ENCODE measurements around the gene MYEF2.
A peak's percentile ranks its signal among the peaks of the same experiment; 100 is the strongest.

Gene MYEF2

DNA sequence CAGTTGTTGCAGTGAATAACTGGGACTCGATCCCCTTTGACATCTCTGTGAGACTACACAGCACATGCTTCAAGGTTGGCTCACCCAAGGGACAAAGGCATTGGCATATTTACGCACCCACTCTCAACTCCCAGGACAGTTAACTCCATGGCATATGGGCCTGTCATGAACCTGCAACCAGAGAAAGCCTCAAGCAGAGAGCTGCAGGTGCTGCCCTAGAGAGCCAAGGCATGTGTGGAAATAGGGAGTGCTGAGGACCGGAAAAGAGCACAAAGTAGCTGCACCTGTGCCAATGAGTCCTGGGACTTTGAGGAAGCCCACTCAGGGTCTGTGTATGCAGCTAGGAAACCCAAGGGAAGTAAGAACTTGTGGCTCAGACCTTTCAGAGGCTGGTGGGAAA is 90.3 kb downstream of the MYEF2 start:
- DNase-seq (ENCODE audit: low spot score), result no peak

DNA sequence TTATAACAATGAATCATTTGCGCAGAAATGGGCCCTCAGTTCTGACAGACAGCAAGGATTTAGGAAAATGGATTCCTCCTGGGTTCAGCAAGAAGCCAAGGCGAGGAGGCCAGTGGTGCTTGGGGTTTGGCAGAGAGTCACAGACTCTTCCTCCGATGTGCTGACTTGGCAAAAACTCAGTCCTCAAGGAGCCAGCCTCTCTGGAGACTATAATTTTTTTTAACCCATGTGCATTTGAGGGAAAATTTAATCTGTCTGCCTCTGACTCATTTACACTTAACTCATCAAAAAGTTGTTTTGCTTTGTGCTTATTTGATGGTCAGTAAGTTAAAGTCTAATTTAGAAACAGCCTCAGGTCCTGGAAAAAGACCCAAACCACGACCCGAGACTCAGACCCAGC is 91.5 kb downstream of the MYEF2 start:
- no peak for DNase-seq (ENCODE audit: low spot score)

DNA sequence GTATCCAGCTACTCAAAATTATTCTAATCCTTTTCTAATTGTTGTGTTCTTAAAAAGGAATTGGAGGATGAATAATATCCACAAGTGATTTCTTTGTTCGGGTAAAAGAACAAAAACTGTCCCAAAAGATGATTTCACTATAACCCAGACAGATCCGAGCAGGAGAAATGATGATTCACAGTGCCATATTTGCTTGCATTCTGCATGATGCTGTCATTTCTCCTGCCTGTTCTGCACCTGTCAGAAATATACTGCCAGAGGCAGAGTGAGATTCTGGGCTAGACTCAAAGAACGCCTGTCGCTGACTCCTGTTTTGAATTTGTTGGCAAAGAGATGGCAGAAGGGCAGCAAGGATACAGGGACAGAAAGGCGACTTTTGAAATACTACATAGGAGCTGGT is 92.0 kb downstream of the MYEF2 start:
- no peak for DNase-seq (ENCODE audit: low spot score)

DNA sequence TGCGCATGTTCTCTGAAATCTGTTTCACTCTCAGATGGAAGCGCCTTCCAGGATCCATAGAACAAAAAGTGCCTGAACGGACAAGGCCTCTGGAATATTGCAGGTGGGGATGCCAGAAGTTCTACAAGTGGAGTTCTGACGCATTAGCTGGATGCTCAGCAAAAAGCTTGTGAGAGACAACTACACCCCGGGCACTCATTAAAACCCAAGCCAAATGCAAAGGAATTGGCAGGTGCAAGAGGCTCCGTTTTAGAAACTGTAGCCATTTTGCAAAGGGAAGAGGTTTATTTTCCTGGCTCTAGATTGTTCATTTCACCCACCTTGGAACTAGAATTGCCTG is 92.5 kb downstream of the MYEF2 start:
- DNase-seq (ENCODE audit: low spot score), result no peak

DNA sequence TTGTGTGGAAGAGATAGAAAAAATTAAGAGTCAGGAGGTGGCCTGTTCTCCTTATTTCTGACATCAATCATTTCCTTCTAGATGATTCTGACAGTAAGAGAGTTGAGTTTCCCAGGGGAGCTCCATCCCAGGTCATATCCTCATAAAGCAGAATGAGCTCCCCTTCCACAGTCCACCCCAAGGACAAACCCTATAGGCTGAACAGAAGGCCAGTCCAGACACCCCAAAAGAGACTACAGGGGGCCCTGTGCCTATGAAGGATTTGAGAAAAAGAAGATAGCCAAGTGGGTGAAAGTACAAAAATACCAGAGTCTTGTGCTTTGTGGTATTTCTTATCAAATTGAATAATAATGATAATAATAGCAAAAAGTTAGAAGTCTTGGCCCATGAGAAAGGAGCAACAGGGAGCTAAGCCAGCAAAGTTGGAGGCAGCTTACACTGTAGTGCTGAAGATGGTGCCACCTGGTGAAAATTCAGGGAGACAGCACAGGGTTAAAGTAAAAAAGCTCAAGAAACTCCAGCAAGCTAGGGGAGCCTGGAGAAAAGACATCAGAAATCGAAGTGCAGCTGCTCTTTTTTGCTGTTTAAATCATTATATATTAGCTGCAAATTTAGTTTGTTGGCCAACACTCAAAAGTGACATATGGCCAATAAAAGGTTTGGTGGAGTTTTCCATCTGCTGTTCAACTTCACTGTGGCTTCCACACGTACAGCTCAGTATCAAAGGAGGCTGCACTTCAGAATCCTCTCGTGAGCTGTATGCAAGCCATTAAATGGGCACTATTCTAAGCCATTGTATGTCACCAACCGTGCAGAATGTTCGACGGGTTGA is 93.1 kb downstream of the MYEF2 start:
- peak; percentile 28 for DNase-seq (ENCODE audit: low spot score)

Data from LoVo (cell line).